ENCODE measurements around the gene PAPLN.

DNA sequence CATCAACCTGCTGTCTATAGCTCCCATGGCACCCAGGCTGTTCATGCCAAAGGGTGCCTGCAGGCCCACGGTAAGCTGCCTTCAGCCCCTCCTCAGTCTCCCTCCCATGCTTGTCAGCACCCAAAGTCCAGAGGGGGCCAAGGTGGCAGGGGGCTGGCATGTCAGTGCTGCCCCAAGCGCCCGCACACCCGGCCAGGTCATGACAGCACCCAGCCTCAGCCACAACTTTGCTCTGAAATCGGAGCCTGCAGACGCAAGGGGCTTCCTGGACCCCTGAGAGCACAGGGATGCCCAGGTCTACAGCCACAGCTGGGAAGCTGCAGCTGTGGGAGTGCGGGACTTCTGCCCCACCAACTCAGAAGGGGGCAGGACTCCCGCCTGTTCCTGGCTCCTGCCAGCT lies 28.5 kb upstream of the PAPLN start:
- TF ChIP-seq, protein P1, sequence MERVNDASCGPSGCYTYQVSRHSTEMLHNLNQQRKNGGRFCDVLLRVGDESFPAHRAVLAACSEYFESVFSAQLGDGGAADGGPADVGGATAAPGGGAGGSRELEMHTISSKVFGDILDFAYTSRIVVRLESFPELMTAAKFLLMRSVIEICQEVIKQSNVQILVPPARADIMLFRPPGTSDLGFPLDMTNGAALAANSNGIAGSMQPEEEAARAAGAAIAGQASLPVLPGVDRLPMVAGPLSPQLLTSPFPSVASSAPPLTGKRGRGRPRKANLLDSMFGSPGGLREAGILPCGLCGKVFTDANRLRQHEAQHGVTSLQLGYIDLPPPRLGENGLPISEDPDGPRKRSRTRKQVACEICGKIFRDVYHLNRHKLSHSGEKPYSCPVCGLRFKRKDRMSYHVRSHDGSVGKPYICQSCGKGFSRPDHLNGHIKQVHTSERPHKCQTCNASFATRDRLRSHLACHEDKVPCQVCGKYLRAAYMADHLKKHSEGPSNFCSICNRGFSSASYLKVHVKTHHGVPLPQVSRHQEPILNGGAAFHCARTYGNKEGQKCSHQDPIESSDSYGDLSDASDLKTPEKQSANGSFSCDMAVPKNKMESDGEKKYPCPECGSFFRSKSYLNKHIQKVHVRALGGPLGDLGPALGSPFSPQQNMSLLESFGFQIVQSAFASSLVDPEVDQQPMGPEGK (CRISPR knock-in tag; IDR thresholded peaks at IDR 0.05; ENCODE audit: borderline replicate concordance): no peak
- TF ChIP-seq CREB5 (CRISPR knock-in tag; IDR thresholded peaks at IDR 0.05; ENCODE audit: low read depth) (no peak), ZFP3 (CRISPR knock-in tag; IDR thresholded peaks at IDR 0.05) (no peak), ZFP30 (CRISPR knock-in tag; IDR thresholded peaks at IDR 0.05) (no peak), PPARA (CRISPR knock-in tag; IDR thresholded peaks at IDR 0.05; ENCODE audit: borderline replicate concordance) (no peak), RARB (CRISPR knock-in tag; IDR thresholded peaks at IDR 0.05) (no peak), ZC3H10 (CRISPR knock-in tag; IDR thresholded peaks at IDR 0.05) (no peak), TOX (CRISPR knock-in tag; IDR thresholded peaks at IDR 0.05; ENCODE audit: borderline replicate concordance) (no peak), ZNF8 (CRISPR knock-in tag; IDR thresholded peaks at IDR 0.05) (no peak), ISL1 (CRISPR knock-in tag; IDR thresholded peaks at IDR 0.05) (no peak), OSR1 (CRISPR knock-in tag; IDR thresholded peaks at IDR 0.05) (no peak), BACH2 (CRISPR knock-in tag; IDR thresholded peaks at IDR 0.05; ENCODE audit: borderline replicate concordance) (no peak), ARNTL (CRISPR knock-in tag; IDR thresholded peaks at IDR 0.05; ENCODE audit: borderline replicate concordance, low read depth) (no peak), GLIS3 (CRISPR knock-in tag; IDR thresholded peaks at IDR 0.05) (no peak)

All from SK-N-SH treated with all-trans-retinoic acid at 6 μM for 48 hours (cell line).